HG02642 (cell line): ENCODE measurements around the gene TSPAN13.

Experiments used
- ATAC-seq: cut with Tn5 transposase; IDR thresholded peaks from one replicate; pipeline ENCODE4 v1.9.1; 2021; ENCODE audit warnings: mild to moderate bottlenecking; ENCODE audit not compliant: unreplicated experiment, poor library complexity

Gene TSPAN13

GRCh38 chr7:16753102-16753931 lies at the start of gene TSPAN13:
Gene TSPAN13, plus strand, starts transcription at chr7:16753755. Its CDS starts 213 bp downstream, at chr7:16753968.
- peak; percentile 85 for ATAC-seq

- ATAC-seq = no peak
Observed at GRCh38 chr7:16708511-16708910, 45.0 kb upstream of the TSPAN13 start.

DNA sequence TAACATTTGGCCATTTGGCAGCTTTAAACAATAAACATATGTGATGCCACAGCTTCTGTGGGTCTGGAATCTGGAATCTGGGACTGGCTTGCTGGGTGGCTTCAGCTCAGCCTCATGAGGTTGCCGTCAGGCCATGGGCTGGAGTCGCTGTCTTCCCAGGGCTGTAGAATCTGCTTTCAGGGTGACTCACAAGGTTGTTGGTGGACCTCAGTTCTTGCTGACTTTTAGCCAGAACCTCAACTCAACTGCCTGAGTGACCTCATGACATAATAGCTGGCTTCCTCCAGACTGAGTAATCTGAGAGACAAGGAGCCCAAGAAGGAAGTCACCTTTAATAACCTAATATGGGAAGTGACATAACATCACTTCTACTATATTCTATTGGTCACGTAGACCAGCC lies 44.6 kb upstream of the TSPAN13 start:
- no peak for ATAC-seq

DNA sequence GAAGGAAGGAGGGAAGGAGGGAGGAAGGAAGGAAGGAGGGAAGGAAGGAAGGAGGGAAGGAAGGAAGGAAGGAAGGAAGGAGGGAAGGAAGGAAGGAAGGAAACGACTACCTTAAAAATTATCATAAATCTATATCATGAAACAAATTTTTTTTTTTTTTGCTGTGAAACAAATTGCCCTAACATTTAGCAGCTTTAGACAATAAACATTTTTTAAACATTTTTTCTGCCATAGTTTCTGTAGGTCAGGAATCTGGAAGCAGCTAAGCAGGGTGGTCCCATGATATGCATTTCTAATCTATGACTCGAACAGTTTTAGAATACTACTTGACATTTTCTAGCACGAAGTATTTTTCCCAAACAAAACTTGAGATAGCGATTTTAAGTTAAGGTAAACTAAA lies 42.9 kb upstream of the TSPAN13 start:
- ATAC-seq = no peak

DNA sequence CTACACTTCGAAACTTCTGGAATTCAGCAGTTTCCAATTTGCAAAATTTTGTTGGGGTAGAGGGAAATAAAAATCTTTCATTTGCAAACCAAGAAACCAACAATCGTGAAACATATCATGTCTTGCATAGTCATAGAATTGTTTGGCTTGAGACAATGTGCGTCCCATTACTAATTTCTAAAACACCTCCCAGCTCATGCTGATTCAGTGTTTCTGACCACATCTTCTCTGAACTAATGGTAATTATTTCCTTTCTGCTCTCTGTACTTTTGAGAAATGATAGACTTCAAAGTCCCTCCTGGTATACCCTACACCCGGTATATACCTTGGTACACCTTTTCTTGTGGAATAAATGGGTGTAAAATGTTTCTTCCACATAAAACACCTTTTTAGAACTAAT lies 41.8 kb upstream of the TSPAN13 start:
- no peak for ATAC-seq

DNA sequence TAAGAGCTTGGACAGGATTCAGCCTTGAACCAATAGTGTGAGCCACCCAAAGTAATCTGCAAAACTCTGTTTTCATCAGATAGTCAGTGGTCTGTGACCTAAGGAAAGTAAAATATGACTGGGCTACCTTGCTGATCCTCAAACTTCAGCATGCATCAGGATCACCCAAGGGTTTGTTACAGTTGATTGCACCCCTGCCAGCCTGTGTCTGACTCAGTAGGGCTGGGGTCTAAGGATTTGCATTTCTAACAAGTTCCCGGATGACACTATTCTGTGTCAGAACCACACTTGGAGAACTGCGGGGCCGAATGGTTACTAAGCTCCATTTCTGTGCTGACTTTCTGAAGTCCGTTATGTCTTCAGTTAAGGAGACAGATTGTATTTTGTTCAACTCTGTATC lies 40.6 kb upstream of the TSPAN13 start:
- ATAC-seq = no peak

- ATAC-seq = no peak
Observed at GRCh38 chr7:16715928-16716327, 37.6 kb upstream of the TSPAN13 start.

GRCh38 chr7:16718111-16718656 lies 35.4 kb upstream of the TSPAN13 start:
- ATAC-seq = no peak

DNA sequence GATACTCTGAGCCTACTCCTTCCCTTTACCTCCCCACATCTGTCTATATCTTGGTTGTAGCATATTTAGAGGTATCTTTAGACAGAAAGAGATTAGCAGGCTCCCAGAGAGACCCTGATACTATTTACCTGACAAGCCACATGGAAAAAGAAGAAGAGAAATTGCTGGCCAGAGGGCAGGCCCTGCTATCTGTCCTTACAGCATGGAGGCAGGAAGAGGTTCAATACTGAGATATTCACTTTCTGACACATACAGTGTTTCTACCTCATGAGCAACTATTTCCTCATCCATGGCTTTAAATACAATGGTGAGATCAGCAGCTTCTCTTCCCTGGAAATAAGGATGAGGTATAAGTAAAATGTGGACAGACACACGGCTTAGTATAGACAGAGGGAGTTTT lies 33.9 kb upstream of the TSPAN13 start:
- no peak for ATAC-seq

DNA sequence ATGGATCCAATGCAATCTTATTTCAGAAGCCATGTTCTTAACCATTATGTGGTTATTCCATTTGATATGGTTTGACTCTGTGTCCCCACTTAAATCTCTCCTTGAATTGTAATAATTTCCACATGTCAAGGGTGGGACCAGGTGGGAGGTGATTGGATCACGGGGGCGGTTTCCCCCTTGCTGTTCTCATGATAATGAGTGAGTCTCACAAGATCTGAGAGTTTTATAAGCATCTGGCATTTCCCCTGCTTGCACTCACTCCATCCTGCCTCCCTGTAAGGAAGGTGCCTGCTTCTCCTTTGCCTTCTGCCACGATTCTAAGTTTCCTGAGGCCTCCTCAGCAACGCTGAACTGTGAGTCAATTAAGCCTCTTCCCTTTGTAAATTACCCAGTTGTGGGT lies 32.0 kb upstream of the TSPAN13 start:
- no peak for ATAC-seq

GRCh38 chr7:16724344-16724743 lies 29.2 kb upstream of the TSPAN13 start:
- ATAC-seq = no peak

DNA sequence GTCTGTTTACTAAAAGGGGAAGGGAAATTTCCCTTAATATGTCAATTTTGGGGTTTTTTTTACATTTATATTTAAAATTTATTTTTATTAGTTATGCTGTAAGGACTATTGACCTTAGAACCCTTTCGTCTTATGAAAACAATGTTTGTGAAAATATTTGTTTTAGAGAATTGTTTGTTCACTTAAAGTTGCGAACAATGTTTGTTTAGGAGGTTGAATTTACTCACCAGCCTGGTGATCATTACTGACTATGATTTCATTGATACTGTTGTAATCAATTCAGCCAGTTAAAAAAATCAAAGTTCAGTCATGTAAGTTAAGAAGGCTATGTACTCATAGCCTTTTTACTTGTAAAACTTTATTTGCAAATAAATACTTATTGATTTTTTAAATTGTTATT lies 27.4 kb upstream of the TSPAN13 start:
- no peak for ATAC-seq

- ATAC-seq = no peak
Observed at GRCh38 chr7:16727736-16728135, 25.8 kb upstream of the TSPAN13 start.

DNA sequence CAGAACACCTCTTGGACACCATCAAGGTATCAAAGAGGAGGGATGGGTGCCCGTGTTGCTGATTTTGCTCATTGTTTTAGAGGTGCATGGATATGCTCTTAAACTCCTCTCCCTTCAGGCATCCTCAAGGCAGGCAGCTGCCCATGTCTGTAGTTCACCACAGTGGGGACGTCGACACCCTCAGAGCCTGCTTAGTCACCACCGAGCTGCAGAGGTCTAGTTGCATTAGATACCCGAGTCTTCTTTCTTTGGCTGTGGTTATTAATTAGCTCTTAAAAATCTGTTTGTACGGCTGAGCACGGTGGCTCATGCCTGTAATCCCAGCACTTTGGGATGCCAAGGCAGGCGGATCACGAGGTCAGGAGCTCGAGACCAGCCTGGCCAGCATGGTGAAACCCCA lies 24.7 kb upstream of the TSPAN13 start:
- no peak for ATAC-seq

- no peak for ATAC-seq
Observed at GRCh38 chr7:16729541-16729940, 24.0 kb upstream of the TSPAN13 start.

- no peak for ATAC-seq
Observed at GRCh38 chr7:16730937-16731336, 22.6 kb upstream of the TSPAN13 start.

GRCh38 chr7:16732828-16733227 lies 20.7 kb upstream of the TSPAN13 start:
- ATAC-seq = no peak

- ATAC-seq = no peak
Observed at GRCh38 chr7:16734148-16734726, 19.3 kb upstream of the TSPAN13 start.

DNA sequence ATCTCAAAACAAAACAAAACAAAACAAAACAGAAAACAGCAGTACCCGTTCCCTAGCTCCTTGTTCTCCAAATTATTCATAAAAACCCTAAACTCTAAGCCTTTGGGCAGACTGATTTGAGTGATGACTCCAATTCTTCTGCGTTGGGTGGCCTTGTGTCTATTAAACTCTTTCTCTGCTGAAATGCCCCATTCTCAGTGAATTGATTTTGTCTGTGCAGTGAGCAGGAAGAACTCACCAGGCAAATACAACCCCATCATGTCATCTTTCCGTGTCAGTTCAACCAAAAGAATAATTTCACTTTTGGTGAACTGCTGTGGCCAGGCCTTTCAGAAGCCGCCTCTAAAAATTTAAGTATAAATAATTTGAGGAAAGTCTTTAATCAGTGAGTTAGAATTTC lies 18.5 kb upstream of the TSPAN13 start:
- no peak for ATAC-seq

- ATAC-seq = no peak
Observed at GRCh38 chr7:16738011-16738688, 15.4 kb upstream of the TSPAN13 start.
